CD4-positive, alpha-beta T cell (primary cell): ENCODE measurements around the gene BAG2. TPM values are rescaled to one million over a fixed set of nuclear protein-coding genes. Genes with fewer than 3 reads are reported as not detected.

Experiments used
- ATAC-seq: fragments of 200-7000 bp; cut with Tn5 transposase; one replicate; pipeline ENCODE4 v1.10.0; 2022; ENCODE audit warnings: mild to moderate bottlenecking; ENCODE audit not compliant: poor library complexity
- CTCF ChIA-PET: fragments of 350-600 bp; sonication (Branson Sonifier 250); formaldehyde crosslinking; loops from one replicate; lab custom pipeline; 2021; ENCODE audit warnings: antibody characterized with exemption, inconsistent platforms; lab: Charles Lee
- POLR2A ChIA-PET: fragments of 350-600 bp; sonication (Branson Sonifier 250); formaldehyde crosslinking; loops from one replicate; lab custom pipeline; 2021; ENCODE audit warnings: antibody characterized with exemption, inconsistent platforms; lab: Charles Lee
- DNase-seq, 14 experiments: peaks; one replicate each; pipeline ENCODE4 v3.0.0-alpha.2; 2013 to 2020; ENCODE audit warnings: mixed read lengths in 2 of 14
- H3K27ac ChIP-seq, 2 donors: one replicate each; pipeline versions ENCODE4 v1.5.1 to v1.7.0; 2013; ENCODE audit warnings: low read length in 2 of 2, low read depth in 1 of 2, mild to moderate bottlenecking in 1 of 2
- H3K27me3 ChIP-seq, 2 experiments: 1 replicate in 1 of 2; 2 replicates in 1 of 2; pipeline versions ENCODE4 v1.6.1 to v1.7.0; 2013; ENCODE audit warnings: low read length in 2 of 2, control low read depth in 1 of 2, mild to moderate bottlenecking in 1 of 2, moderate library complexity in 1 of 2; ENCODE audit not compliant: insufficient read depth in 2 of 2, control insufficient read depth in 1 of 2
- H3K36me3 ChIP-seq: one replicate; pipeline ENCODE4 v1.6.1; 2013; ENCODE audit warnings: low read length, control low read depth; ENCODE audit not compliant: insufficient read depth
- H3K4me1 ChIP-seq: one replicate; pipeline ENCODE4 v1.6.1; 2013; ENCODE audit warnings: low read length, control low read depth; ENCODE audit not compliant: insufficient read depth
- H3K4me3 ChIP-seq: one replicate; pipeline ENCODE4 v1.5.1; 2013; ENCODE audit warnings: mild to moderate bottlenecking, low read length, moderate library complexity
- H3K9me3 ChIP-seq, 2 experiments: 1 replicate in 1 of 2; 2 replicates in 1 of 2; pipeline versions ENCODE4 v1.6.1 to v1.7.0; 2013; ENCODE audit warnings: low read length in 2 of 2, mild to moderate bottlenecking in 2 of 2, control low read depth in 1 of 2, moderate library complexity in 1 of 2; ENCODE audit not compliant: control insufficient read depth in 1 of 2, insufficient read depth in 1 of 2
- H3K27ac Mint-ChIP-seq: one replicate; pipeline ENCODE4 v1.8.0; 2020; ENCODE audit warnings: mixed read lengths
- H3K27me3 Mint-ChIP-seq: one replicate; pipeline ENCODE4 v1.8.0; 2021; ENCODE audit warnings: mixed read lengths
- H3K36me3 Mint-ChIP-seq: one replicate; pipeline ENCODE4 v1.8.0; 2021; ENCODE audit warnings: low read depth, mixed read lengths
- H3K4me1 Mint-ChIP-seq: one replicate; pipeline ENCODE4 v1.8.0; 2021; ENCODE audit warnings: low read depth, mixed read lengths
- H3K4me3 Mint-ChIP-seq: one replicate; pipeline ENCODE4 v1.8.0; 2020; ENCODE audit warnings: mild to moderate bottlenecking, mixed read lengths
- H3K9me3 Mint-ChIP-seq: one replicate; pipeline ENCODE4 v1.8.0; 2020; ENCODE audit warnings: mixed read lengths
- intact Hi-C, 2 experiments: fragments of 100-400 bp; cut with DNase I in 1 of 2; cut with micrococcal nuclease in 1 of 2; formaldehyde crosslinking; loops; one replicate each; pipeline versions ENCODE4 v1.15.1 to v1.9.0; 2023 to 2025; cut with DNase I, micrococcal nuclease
- total RNA-seq, 174 experiments: library from RNA in 2 of 174; stranded (reverse) in 2 of 174; gene quantifications; one replicate each; pipeline ENCODE4 v1.2.3 and lab custom pipeline; 2021 to 2026
- TF ChIP-seq, protein P1 (sequence below): fragments of 200-600 bp; IDR thresholded peaks from one replicate; pipeline ENCODE4 v1.8.0; 2022; ENCODE audit warnings: antibody characterized with exemption, mild to moderate bottlenecking

The BAG2 gene
- total RNA-seq, 2 experiments from 2014 or later = 5.4 to 5.6 TPM

- Histone ChIP-seq H3K4me3 (no peak overlapping the region), H3K27me3 (no peaks in the 10 kb centered on the region), H3K36me3 (no peaks in the 10 kb centered on the region), H3K4me1 (no peaks in the 10 kb centered on the region), H3K9me3 (no peaks in the 10 kb centered on the region), H3K27ac (no peak overlapping the region)
- ChIA-PET POLR2A (no interaction called here), CTCF (no interaction called here)
- Mint-ChIP-seq H3K4me3 (no peak overlapping the region), H3K4me1 (no peaks in the 10 kb centered on the region), H3K9me3 (no peaks in the 10 kb centered on the region), H3K36me3 (no peaks in the 10 kb centered on the region), H3K27me3 (no peaks in the 10 kb centered on the region), H3K27ac (no peak overlapping the region)
- TF ChIP-seq, protein P1, sequence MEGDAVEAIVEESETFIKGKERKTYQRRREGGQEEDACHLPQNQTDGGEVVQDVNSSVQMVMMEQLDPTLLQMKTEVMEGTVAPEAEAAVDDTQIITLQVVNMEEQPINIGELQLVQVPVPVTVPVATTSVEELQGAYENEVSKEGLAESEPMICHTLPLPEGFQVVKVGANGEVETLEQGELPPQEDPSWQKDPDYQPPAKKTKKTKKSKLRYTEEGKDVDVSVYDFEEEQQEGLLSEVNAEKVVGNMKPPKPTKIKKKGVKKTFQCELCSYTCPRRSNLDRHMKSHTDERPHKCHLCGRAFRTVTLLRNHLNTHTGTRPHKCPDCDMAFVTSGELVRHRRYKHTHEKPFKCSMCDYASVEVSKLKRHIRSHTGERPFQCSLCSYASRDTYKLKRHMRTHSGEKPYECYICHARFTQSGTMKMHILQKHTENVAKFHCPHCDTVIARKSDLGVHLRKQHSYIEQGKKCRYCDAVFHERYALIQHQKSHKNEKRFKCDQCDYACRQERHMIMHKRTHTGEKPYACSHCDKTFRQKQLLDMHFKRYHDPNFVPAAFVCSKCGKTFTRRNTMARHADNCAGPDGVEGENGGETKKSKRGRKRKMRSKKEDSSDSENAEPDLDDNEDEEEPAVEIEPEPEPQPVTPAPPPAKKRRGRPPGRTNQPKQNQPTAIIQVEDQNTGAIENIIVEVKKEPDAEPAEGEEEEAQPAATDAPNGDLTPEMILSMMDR = no peak
- intact Hi-C loops = loop anchor here in 1 of 2 experiments (5.0 kb wide), 1 partner anchor 124 kb away; the partner anchor contains the start of gene PRIM2
- DNase-seq (no peak), ATAC-seq (no peak)
Observed at GRCh38 chr6:57193177-57193576, 21.1 kb downstream of the BAG2 start.

DNA sequence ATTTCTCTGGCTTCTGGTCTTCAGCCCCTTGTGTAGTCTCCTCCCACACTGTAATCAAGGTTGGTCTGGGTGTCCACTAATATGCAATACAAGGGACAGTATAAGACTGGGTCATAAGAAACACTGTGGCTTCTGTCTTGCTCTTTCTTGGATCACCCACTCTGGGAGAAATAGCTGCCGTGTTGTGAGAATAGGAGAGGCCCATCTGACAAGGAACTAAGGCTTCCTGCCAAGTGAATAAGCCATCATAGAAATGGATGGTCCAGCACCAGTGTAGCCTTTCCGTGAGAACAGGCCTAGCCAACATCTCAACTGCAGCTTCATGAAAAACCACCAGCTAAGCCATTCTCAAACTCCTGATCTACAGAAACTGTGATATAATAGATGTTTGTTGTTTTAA is 23.3 kb downstream of the BAG2 start:
- intact Hi-C loops = no loop called here
- Histone ChIP-seq H3K9me3 (no peaks in the 10 kb centered on the region), H3K27me3 (no peaks in the 10 kb centered on the region), H3K36me3 (no peaks in the 10 kb centered on the region), H3K27ac (no peak overlapping the region), H3K4me3 (no peak overlapping the region), H3K4me1 (no peaks in the 10 kb centered on the region)
- H3K9me3 Mint-ChIP-seq = no peaks in the 10 kb centered on the region
- CTCF ChIA-PET = no interaction called here
- no peak overlapping the region for H3K4me3 Mint-ChIP-seq
- POLR2A ChIA-PET = no interaction called here
- H3K27ac Mint-ChIP-seq = no peak overlapping the region
- TF ChIP-seq, protein P1 = no peak
- no peak for DNase-seq
- ATAC-seq = no peak
- no peaks in the 10 kb centered on the region for H3K36me3 Mint-ChIP-seq
- no peaks in the 10 kb centered on the region for H3K27me3 Mint-ChIP-seq
- H3K4me1 Mint-ChIP-seq = no peaks in the 10 kb centered on the region

- Histone ChIP-seq H3K4me1 (no peaks in the 10 kb centered on the region), H3K36me3 (no peaks in the 10 kb centered on the region), H3K9me3 (no peaks in the 10 kb centered on the region), H3K27ac (no peak overlapping the region), H3K4me3 (no peak overlapping the region), H3K27me3 (no peaks in the 10 kb centered on the region)
- intact Hi-C loops = no loop called here
- no peak for DNase-seq
- H3K4me3 Mint-ChIP-seq = no peak overlapping the region
- no peaks in the 10 kb centered on the region for H3K36me3 Mint-ChIP-seq
- ATAC-seq = no peak
- no peak overlapping the region for H3K27ac Mint-ChIP-seq
- H3K27me3 Mint-ChIP-seq = no peaks in the 10 kb centered on the region
- no peaks in the 10 kb centered on the region for H3K9me3 Mint-ChIP-seq
- CTCF ChIA-PET = no interaction called here
- H3K4me1 Mint-ChIP-seq = no peaks in the 10 kb centered on the region
- POLR2A ChIA-PET = no interaction called here
- TF ChIP-seq, protein P1 = no peak
Observed at GRCh38 chr6:57198926-57199636, 27.0 kb downstream of the BAG2 start.
